KMS-11 (cell line): ENCODE measurements around the gene CHST11.

Experiments
- H2AFZ ChIP-seq: fragments of 200-600 bp; sonication (generic); 2 replicates; pipeline ENCODE4 v1.6.1; 2016; ENCODE audit warnings: antibody characterized with exemption, mixed run types, low read depth
- H3K27ac ChIP-seq: fragments of 200-600 bp; sonication (generic); 2 replicates; pipeline ENCODE4 v1.6.1; 2016; ENCODE audit warnings: mild to moderate bottlenecking, mixed run types
- H3K27me3 ChIP-seq: fragments of 200-600 bp; sonication (generic); 2 replicates; pipeline ENCODE4 v1.6.1; 2017; ENCODE audit warnings: mild to moderate bottlenecking, low read depth, mixed run types, moderate library complexity; ENCODE audit not compliant: insufficient read depth
- H3K36me3 ChIP-seq: fragments of 200-600 bp; sonication (generic); 2 replicates; pipeline ENCODE4 v1.6.1; 2017; ENCODE audit warnings: mild to moderate bottlenecking, mixed run types; ENCODE audit not compliant: insufficient read depth
- H3K4me1 ChIP-seq: fragments of 200-600 bp; sonication (generic); 2 replicates; pipeline ENCODE4 v1.6.1; 2016; ENCODE audit warnings: mild to moderate bottlenecking, low read depth, mixed run types; ENCODE audit not compliant: poor library complexity, severe bottlenecking
- H3K4me2 ChIP-seq: fragments of 200-600 bp; sonication (generic); 2 replicates; pipeline ENCODE4 v1.7.0; 2016; ENCODE audit warnings: mild to moderate bottlenecking, mixed run types
- H3K4me3 ChIP-seq: fragments of 200-600 bp; sonication (generic); IDR thresholded peaks from 2 replicates; pipeline ENCODE4 v1.6.1; 2017; ENCODE audit warnings: low read depth, low read length, mixed read lengths; ENCODE audit not compliant: insufficient read depth
- H3K79me2 ChIP-seq: fragments of 200-600 bp; sonication (generic); 2 replicates; pipeline ENCODE4 v1.6.1; 2016; ENCODE audit warnings: low read depth, mixed run types; ENCODE audit not compliant: insufficient read depth
- H3K9ac ChIP-seq: fragments of 200-600 bp; sonication (generic); 2 replicates; pipeline ENCODE4 v1.6.1; 2016; ENCODE audit warnings: mild to moderate bottlenecking, mixed run types
- H4K20me1 ChIP-seq: fragments of 200-600 bp; sonication (generic); 2 replicates; pipeline ENCODE4 v1.6.1; 2016; ENCODE audit warnings: mild to moderate bottlenecking, mixed run types; ENCODE audit not compliant: insufficient read depth
- TF ChIP-seq, protein P1 (sequence below): fragments of 200-600 bp; sonication (generic); conservative IDR thresholded peaks from 2 replicates; pipeline ENCODE4 v1.6.1; 2017; ENCODE audit warnings: low read depth, mild to moderate bottlenecking, antibody characterized with exemption, low read length, moderate library complexity, mixed read lengths

The CHST11 gene

DNA sequence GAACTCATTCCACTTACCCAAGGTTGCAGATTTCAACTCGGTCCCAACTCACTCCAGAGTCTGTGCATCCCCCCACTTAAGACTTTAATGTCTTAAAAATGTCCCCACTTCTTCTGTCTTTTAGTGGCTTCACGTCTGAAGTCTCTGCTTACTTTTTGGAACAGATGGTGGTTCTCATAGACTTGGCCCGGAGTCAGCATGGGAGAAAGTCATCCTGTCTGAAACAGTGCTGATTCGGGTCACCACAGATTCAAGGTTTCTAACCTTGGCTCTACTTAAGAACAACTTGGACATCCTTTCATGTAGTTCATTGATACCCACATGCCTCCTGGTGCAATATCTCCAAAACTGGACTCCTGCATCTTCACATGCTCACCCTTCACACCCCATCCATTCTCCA, 26.0 kb downstream of the CHST11 start:
- Histone ChIP-seq H3K4me1 (peaks cover 61% of the 10 kb centered on the region), H3K4me3 (no peak overlapping the region), H3K4me2 (peak overlapping the region; percentile 3), H3K27me3 (no peaks in the 10 kb centered on the region), H3K27ac (no peak overlapping the region), H4K20me1 (no peaks in the 10 kb centered on the region), H3K9ac (no peak overlapping the region), H3K36me3 (no peaks in the 10 kb centered on the region), H3K79me2 (no peaks in the 10 kb centered on the region; the same call in 1 of the 2 replicates), H2AFZ (no peak overlapping the region)
- TF ChIP-seq, protein P1, sequence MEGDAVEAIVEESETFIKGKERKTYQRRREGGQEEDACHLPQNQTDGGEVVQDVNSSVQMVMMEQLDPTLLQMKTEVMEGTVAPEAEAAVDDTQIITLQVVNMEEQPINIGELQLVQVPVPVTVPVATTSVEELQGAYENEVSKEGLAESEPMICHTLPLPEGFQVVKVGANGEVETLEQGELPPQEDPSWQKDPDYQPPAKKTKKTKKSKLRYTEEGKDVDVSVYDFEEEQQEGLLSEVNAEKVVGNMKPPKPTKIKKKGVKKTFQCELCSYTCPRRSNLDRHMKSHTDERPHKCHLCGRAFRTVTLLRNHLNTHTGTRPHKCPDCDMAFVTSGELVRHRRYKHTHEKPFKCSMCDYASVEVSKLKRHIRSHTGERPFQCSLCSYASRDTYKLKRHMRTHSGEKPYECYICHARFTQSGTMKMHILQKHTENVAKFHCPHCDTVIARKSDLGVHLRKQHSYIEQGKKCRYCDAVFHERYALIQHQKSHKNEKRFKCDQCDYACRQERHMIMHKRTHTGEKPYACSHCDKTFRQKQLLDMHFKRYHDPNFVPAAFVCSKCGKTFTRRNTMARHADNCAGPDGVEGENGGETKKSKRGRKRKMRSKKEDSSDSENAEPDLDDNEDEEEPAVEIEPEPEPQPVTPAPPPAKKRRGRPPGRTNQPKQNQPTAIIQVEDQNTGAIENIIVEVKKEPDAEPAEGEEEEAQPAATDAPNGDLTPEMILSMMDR: no peak

DNA sequence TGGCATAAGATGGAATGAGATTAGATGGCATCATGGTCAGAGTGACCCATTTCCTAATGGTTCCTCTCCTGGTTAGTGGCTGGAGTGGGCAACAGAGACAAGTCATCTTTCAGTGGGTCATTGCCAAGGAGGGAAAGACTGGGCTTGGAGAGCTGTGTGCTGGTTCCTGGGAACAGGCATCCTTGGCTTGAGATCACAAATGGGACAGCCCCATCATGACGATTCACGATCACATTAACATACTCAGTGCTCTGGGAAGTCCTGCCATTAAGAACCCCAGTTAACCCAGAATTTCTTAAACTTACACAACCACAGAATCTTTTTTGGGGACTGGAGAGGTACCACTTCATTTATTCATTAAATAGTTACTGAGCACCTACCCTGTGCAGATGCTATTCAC, 27.3 kb downstream of the CHST11 start:
- Histone ChIP-seq H2AFZ (no peak overlapping the region), H3K4me2 (no peak overlapping the region), H3K27ac (no peak overlapping the region), H3K79me2 (no peaks in the 10 kb centered on the region; the same call in 1 of the 2 replicates), H3K9ac (no peak overlapping the region), H4K20me1 (no peaks in the 10 kb centered on the region), H3K4me1 (peaks cover 52% of the 10 kb centered on the region), H3K27me3 (no peaks in the 10 kb centered on the region), H3K4me3 (no peak overlapping the region), H3K36me3 (no peaks in the 10 kb centered on the region)
- TF ChIP-seq, protein P1: no peak

DNA sequence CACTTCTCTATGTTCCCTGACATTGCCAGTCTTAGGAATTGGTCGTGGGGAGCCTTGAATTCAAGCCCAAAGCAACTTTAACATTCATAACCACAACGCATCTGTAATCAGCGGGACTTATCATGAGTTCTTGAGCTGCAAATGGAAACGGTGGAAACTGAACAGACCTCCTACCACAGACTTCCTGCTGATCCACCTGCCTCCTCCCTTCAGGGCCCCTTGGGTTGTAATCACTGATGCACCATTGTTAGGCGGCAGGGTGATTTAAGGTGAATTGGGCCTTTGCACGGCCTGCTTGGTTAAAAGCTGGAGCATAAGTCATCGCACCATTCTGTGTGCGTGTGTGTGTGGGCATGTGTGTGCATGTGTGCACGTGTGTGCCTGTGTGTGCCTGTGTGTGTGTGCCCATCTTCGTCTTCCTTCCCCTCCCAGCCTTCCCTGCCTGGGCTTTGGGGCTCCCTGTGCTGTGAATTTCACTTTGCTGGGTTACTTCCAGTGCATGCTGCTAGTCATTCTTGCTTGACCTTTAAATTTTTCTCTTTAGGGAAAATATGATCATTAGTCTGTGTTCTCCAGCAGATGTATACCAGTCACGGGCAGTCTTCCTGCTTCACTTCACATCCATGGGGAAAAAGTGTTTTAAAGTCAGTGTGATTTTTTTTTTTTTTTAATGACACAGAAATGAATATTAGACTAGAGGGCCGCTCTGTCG, 29.1 kb downstream of the CHST11 start:
- Histone ChIP-seq H3K36me3 (no peaks in the 10 kb centered on the region), H3K4me2 (no peak overlapping the region), H4K20me1 (no peaks in the 10 kb centered on the region), H3K79me2 (no peaks in the 10 kb centered on the region; the same call in 1 of the 2 replicates), H3K27ac (no peak overlapping the region), H3K4me1 (peaks cover 42% of the 10 kb centered on the region), H3K9ac (no peak overlapping the region), H3K27me3 (no peaks in the 10 kb centered on the region), H3K4me3 (no peak overlapping the region), H2AFZ (no peak overlapping the region)
- TF ChIP-seq, protein P1: no peak

DNA sequence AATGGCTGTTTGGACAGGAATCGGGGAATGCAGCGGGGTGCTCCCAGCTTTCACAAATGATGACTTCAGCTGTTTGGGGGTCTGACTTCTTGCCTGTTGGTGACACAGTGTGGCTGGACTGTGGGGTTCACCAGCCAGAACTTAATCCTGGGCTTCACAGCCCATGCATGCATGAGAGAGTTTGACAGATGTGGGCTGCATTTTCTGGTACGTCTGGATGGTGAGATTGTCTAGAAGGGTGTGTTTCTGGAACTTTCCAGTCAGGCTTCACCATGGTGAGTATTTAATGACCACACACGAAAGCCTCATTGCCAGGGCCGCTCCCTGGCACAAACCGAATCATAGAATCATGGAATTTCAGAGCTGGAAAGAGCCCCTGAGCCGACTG, 29.6 kb downstream of the CHST11 start:
- Histone ChIP-seq H3K36me3 (no peaks in the 10 kb centered on the region), H3K27me3 (no peaks in the 10 kb centered on the region), H3K4me1 (peaks cover 38% of the 10 kb centered on the region), H3K9ac (no peak overlapping the region), H3K4me3 (no peak overlapping the region), H3K27ac (no peak overlapping the region), H3K4me2 (no peak overlapping the region), H3K79me2 (no peaks in the 10 kb centered on the region; the same call in 1 of the 2 replicates), H2AFZ (no peak overlapping the region), H4K20me1 (no peaks in the 10 kb centered on the region)
- TF ChIP-seq, protein P1: no peak
